Activated CD4-positive, alpha-beta memory T cell treated with anti-CD3 and anti-CD28 coated beads for 36 hours (primary cell): Measurements from ENCODE around the gene DCAF15. TPM values are rescaled to one million over a fixed set of nuclear protein-coding genes. Genes with fewer than 3 reads are reported as not detected.
A peak's percentile ranks its signal among the peaks of the same experiment; 100 is the strongest.

Experiments used
- CTCF ChIA-PET: fragments of 350-600 bp; sonication (Branson Sonifier 250); formaldehyde crosslinking; loops from one replicate; lab custom pipeline; 2021; ENCODE audit warnings: antibody characterized with exemption, inconsistent platforms; lab: Charles Lee
- POLR2A ChIA-PET: fragments of 350-600 bp; sonication (Branson Sonifier 250); formaldehyde crosslinking; loops from one replicate; lab custom pipeline; 2021; ENCODE audit warnings: antibody characterized with exemption; lab: Charles Lee
- DNase-seq: peaks from one replicate; pipeline ENCODE4 v3.0.0-alpha.2; 2020
- H3K27ac Mint-ChIP-seq: one replicate; pipeline ENCODE4 v1.8.0; 2021; ENCODE audit warnings: mixed read lengths
- H3K27me3 Mint-ChIP-seq: one replicate; pipeline ENCODE4 v1.8.0; 2021; ENCODE audit warnings: mixed read lengths
- H3K36me3 Mint-ChIP-seq: one replicate; pipeline ENCODE4 v1.8.0; 2021; ENCODE audit warnings: mixed read lengths
- H3K4me1 Mint-ChIP-seq: one replicate; pipeline ENCODE4 v1.8.0; 2021; ENCODE audit warnings: low read depth, mixed read lengths
- H3K4me3 Mint-ChIP-seq: one replicate; pipeline ENCODE4 v1.8.0; 2021; ENCODE audit warnings: mild to moderate bottlenecking, mixed read lengths
- H3K9me3 Mint-ChIP-seq: one replicate; pipeline ENCODE4 v1.8.0; 2021; ENCODE audit warnings: mixed read lengths
- intact Hi-C: fragments of 100-400 bp; cut with micrococcal nuclease; formaldehyde crosslinking; loops from one replicate; pipeline ENCODE4 v1.15.1; 2023
- total RNA-seq, 2 experiments: library from RNA; stranded (reverse); gene quantifications; one replicate each; pipeline ENCODE4 v1.2.3, GENCODE V29; 2021

The DCAF15 gene
- total RNA-seq, 2 experiments from 2014 or later = 67.0 to 72.0 TPM

DNA sequence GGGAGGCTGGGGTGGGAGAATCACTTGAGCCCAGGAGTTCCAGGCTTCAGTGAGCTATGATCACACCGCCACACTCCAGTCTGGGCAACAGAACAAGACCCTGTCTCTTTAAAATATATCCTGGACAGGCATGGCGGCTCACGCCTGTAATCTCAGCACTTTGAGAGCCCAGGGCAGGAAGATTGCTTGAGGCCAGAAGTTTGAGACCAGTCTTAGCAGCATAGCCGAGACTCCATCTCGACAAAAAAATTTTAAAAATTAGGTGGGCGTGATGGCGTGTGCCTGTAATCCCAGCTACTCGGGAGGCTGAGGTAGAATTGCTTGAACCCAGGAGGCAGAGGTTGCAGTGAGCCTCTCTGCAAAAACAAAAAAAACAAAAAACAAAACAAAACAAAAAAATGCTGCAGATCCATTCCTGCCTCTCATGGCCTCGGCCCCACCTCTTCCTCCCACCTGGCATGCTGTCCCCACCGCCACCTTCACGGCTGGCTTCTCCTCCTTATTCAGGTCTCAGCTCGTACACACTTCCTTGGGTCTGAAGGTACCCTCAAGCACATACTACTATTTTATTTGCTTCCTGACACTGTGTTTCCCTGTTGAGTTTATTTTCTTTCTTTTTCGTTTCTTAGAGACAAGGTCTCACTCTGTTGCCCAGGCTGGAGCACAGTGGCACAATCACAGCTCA, 48.5 kb downstream of the DCAF15 start:
- Mint-ChIP-seq H3K27me3 (no peaks in the 10 kb centered on the region), H3K4me3 (no peak overlapping the region), H3K4me1 (peaks cover 41% of the 10 kb centered on the region), H3K36me3 (peaks cover 15% of the 10 kb centered on the region), H3K27ac (peak overlapping the region; percentile 90), H3K9me3 (peaks cover 10% of the 10 kb centered on the region)
- no peak for DNase-seq
- ChIA-PET POLR2A (no interaction called here), CTCF (interaction anchor here (0.7 to 1.2 kb wide), 2 partner anchors 31 to 939 kb away, joined by 4 to 5 read pairs; partner anchors contain the start of gene IL27RA)
- intact Hi-C loops = loop anchor here (10.0 kb wide), 1 partner anchor 364 kb away; no protein-coding TSS in a partner anchor

DNA sequence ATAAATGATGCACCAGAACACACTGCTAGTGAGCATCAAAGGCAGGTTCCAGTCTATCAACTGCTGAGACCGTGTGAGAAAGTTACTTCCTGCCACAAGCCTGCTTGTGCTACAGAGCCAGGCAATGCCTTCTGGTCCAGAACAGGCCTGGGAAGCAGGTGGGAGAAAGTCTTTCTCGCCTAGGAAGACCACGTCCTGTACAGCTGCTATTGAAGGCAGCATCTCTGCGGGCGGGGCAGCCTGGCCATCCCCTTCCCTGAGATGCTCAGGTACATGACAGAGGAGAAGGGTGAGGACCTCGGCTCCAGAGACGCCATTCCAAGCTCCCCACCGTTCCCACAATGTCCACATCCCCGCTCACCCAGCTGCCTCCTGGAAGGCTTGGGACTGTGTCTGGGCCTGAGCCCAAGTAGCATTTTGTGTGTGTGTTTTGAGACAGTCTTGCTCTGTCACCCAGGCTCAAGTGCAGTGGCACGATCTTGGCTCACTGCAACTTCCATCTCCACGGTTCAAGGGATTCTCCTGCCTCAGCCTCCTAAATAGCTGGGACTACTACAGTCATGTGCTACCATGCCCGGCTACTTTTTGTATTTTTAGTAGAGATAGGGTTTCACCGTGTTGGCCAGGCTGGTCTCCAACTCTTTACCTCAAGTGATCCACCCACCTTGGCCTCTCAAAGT, 50.4 kb downstream of the DCAF15 start:
- Mint-ChIP-seq H3K36me3 (peaks cover 15% of the 10 kb centered on the region), H3K4me1 (peaks cover 44% of the 10 kb centered on the region), H3K9me3 (peaks cover 10% of the 10 kb centered on the region), H3K27ac (peak overlapping the region; percentile 96), H3K4me3 (peak overlapping the region; percentile 68), H3K27me3 (no peaks in the 10 kb centered on the region)
- POLR2A ChIA-PET = interaction anchor here (1.3 to 2.5 kb wide), 4 partner anchors 14 to 156 kb away, joined by 3 to 12 read pairs (median 6); partner anchors contain the start of gene IL27RA
- intact Hi-C loops = loop anchor here (10.0 kb wide), 1 partner anchor 362 kb away; no protein-coding TSS in a partner anchor
- peak; percentile 48 for DNase-seq
- CTCF ChIA-PET = interaction anchor here (0.7 to 2.4 kb wide), 5 partner anchors 15 to 398 kb away, joined by 3 to 8 read pairs (median 6); partner anchors contain the start of gene IL27RA

DNA sequence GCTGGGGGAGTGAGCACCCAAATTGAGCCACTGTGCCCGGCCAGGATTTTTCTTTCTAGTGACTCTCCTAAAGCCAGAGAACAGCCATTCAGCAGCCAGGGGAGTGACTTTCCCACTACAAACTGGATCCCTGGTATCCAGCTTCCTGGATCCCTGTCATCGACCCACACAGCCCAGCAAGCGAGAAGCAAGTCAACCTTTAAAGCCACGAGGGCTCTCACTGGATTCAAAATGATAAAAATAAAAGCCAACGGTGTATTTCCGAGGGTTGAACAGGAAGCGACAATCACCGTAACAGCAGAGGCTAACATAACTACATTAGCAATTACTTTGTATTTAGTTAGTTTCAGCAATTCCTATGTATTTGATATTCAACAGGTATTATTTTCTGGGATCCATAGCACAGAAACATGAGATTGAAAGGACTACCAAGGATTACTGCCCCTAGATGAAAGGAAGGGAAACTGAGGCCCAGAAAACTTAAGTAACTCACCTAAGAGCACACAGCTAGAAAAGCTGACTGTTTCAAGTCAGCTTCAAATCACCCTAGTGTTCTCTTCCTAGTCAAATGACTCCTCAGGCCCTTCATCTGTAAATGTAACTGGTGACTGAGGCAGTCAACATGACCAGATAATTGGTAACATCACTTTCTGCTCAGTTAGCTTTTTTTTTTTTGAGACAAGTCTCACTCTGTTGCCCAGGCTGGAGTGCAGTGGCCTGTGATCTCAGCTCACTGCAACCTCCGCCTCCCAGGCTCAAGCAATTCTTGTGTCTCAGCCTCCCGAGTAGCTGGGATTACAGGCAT, 51.1 kb downstream of the DCAF15 start:
- no peaks in the 10 kb centered on the region for H3K27me3 Mint-ChIP-seq
- peak overlapping the region; percentile 96 for H3K27ac Mint-ChIP-seq
- H3K9me3 Mint-ChIP-seq = peaks cover 10% of the 10 kb centered on the region
- DNase-seq = peak; percentile 47
- CTCF ChIA-PET = interaction anchor here (0.7 to 2.4 kb wide), 5 partner anchors 16 to 397 kb away, joined by 3 to 8 read pairs (median 6); partner anchors contain the start of gene IL27RA
- H3K4me3 Mint-ChIP-seq = peak overlapping the region; percentile 68
- H3K36me3 Mint-ChIP-seq = peaks cover 15% of the 10 kb centered on the region
- POLR2A ChIA-PET = interaction anchor here (0.6 to 2.5 kb wide), 9 partner anchors 15 to 500 kb away, joined by 3 to 12 read pairs (median 3); partner anchors contain the start of gene IL27RA
- peaks cover 44% of the 10 kb centered on the region for H3K4me1 Mint-ChIP-seq
- intact Hi-C loops = loop anchor here (10.0 kb wide), 1 partner anchor 361 kb away; no protein-coding TSS in a partner anchor

DNA sequence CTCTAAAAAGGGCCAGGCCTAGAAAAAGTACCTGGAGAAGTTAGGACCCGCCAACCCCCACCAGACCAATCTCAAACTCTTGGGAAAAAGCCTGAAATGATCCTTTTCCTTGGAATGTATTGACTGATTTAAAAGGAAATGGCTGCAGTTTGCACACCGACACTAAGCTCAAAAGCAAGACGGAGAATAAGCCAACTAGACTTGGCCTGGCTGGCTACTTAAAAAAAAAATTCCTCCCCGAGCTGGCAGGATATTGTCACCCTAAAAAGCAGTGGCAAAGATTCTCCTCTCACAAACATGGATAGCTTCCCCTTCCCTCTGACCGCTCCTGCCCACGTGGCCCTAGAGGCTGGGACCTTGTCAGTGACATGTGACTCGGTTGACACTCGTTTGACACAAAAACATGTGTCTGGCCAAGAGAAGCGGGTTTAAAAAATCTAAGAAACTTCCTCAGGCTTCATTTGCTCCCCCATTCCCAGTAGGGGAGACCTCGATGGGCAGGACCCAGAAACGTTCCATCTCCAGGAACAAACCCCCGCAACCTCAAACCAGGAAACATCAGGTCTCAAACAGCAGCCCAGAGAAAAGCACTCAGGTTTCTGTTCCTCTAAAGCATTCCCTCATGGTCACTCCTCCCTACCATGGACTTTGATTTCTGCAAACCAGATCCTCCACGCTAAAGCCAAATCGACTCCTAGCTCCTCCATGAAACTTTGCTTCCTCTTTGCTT, 52.5 kb downstream of the DCAF15 start:
- no peaks in the 10 kb centered on the region for H3K27me3 Mint-ChIP-seq
- peaks cover 2% of the 10 kb centered on the region for H3K9me3 Mint-ChIP-seq
- ChIA-PET CTCF (interaction anchor here (0.6 to 2.6 kb wide), 7 partner anchors 17 to 142 kb away, joined by 3 to 13 read pairs (median 4); partner anchors contain the start of genes ASF1B and IL27RA), POLR2A (interaction anchor here (0.6 to 1.4 kb wide), 5 partner anchors 26 to 419 kb away, joined by 3 to 4 read pairs (median 3); partner anchors contain the start of gene IL27RA)
- H3K4me1 Mint-ChIP-seq = peaks cover 44% of the 10 kb centered on the region
- peaks cover 4% of the 10 kb centered on the region for H3K36me3 Mint-ChIP-seq
- peak overlapping the region; percentile 85 for H3K27ac Mint-ChIP-seq
- intact Hi-C loops = loop anchor here (10.0 kb wide), 1 partner anchor 360 kb away; no protein-coding TSS in a partner anchor
- peak overlapping the region; percentile 77 for H3K4me3 Mint-ChIP-seq
- DNase-seq = no peak

DNA sequence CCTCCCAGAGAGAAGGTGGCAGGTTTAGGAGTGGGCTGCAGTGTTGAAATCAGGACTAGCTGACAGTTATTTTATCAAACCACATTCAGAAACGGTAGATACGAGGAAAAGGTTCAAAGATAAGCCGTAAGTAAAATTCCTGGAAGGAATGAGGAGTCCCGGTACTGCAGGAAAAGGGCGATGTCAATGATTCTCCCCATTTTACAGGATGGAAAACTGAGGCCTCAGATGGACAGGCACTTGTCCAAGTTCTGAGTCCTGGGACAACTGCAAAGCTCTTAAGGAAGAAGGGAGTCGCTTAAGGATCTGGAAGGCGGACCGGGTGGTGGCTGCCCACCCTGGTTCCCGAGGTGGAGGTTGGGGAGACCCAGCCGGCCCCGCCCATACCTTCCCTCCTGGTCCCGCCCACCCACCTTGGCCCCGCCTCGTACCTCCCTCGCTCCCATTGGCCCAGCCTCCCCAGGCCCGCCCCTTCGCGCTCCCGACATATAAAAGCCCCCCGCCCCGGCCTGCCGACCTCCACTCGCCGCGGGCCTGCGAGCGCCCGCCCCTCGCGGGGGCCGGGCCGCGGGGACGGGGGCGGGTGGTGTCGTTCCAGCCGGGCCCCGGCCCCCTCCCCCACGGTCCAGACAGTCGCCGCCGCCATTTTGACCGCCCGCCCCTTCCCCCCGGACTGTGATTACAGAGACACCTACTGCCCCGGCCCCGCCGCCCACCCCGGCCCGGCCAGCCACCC, 53.2 kb downstream of the DCAF15 start:
- no peaks in the 10 kb centered on the region for H3K27me3 Mint-ChIP-seq
- peak overlapping the region; percentile 77 for H3K4me3 Mint-ChIP-seq
- ChIA-PET CTCF (interaction anchor here (0.6 to 2.6 kb wide), 5 partner anchors 19 to 143 kb away, joined by 3 to 13 read pairs (median 3); partner anchors contain the start of genes ASF1B and IL27RA), POLR2A (interaction anchor here (0.6 to 1.8 kb wide), 13 partner anchors 12 to 418 kb away, joined by 3 to 12 read pairs (median 3); partner anchors contain the start of genes DCAF15 and IL27RA)
- intact Hi-C loops = loop anchor here (1.0 to 10.0 kb wide), 5 partner anchors 19 to 359 kb away; partner anchors contain the start of genes BRME1, CC2D1A and DCAF15
- peaks cover 2% of the 10 kb centered on the region for H3K36me3 Mint-ChIP-seq
- H3K4me1 Mint-ChIP-seq = peaks cover 42% of the 10 kb centered on the region
- DNase-seq = peak; percentile 95
- H3K9me3 Mint-ChIP-seq = no peaks in the 10 kb centered on the region
- peak overlapping the region; percentile 85 for H3K27ac Mint-ChIP-seq

DNA sequence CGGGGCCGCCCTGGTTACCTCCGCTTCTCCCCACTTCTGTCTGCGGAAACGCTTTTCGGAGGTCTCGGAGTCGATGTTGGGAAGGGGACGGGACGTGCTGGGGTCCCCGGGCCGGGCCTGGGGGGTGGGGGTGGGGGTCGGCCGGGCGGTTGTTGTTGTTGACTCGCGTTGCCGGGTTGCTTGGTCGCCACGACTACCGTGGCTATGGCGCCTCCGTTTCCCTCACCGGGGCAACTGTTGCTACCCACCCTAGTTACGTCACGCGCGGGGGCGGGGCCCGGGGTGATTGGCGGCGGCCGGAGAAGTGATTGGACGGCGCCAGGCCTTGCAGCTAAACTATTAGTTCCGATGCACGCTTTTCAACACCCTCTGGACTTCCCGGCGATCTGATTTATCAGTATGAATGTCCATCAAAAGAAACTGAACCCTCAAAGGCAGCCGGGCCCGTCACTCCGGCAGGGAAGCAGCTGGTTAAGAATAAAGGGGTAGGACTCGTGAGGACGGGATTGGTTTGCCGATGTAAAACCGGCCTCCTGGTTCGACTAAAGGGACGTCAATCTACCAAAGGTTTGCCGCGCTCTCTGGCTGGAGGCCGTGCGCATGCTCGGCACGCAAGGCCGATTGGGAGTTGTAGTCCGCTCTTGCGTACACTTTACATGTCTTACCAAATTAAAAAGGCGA, 53.9 kb downstream of the DCAF15 start, which contains the start of gene RFX1:
TSS of gene RFX1 (minus strand) at position 236 of the 681 bp plus-strand sequence. CDS start 12,477 bp downstream, outside the sequence.
- Mint-ChIP-seq H3K4me3 (peak within 1 kb of the TSS; percentile 89), H3K36me3 (no peaks in the 10 kb centered on the region), H3K27ac (peak within 1 kb of the TSS; percentile 97), H3K27me3 (no peaks in the 10 kb centered on the region), H3K4me1 (peaks cover 38% of the 10 kb centered on the region), H3K9me3 (no peaks in the 10 kb centered on the region)
- peak; percentile 100 for DNase-seq
- intact Hi-C loops = loop anchor here (1.0 to 10.0 kb wide), 5 partner anchors 20 to 359 kb away; partner anchors contain the start of genes BRME1, CC2D1A and DCAF15
- ChIA-PET POLR2A (interaction anchor here (0.8 to 1.8 kb wide), 12 partner anchors 13 to 124 kb away, joined by 3 to 12 read pairs (median 3); partner anchors contain the start of genes DCAF15, IL27RA and PRKACA), CTCF (interaction anchor here (0.7 to 2.6 kb wide), 4 partner anchors 19 to 66 kb away, joined by 3 to 13 read pairs (median 3); partner anchors contain the start of genes IL27RA and MISP3)

DNA sequence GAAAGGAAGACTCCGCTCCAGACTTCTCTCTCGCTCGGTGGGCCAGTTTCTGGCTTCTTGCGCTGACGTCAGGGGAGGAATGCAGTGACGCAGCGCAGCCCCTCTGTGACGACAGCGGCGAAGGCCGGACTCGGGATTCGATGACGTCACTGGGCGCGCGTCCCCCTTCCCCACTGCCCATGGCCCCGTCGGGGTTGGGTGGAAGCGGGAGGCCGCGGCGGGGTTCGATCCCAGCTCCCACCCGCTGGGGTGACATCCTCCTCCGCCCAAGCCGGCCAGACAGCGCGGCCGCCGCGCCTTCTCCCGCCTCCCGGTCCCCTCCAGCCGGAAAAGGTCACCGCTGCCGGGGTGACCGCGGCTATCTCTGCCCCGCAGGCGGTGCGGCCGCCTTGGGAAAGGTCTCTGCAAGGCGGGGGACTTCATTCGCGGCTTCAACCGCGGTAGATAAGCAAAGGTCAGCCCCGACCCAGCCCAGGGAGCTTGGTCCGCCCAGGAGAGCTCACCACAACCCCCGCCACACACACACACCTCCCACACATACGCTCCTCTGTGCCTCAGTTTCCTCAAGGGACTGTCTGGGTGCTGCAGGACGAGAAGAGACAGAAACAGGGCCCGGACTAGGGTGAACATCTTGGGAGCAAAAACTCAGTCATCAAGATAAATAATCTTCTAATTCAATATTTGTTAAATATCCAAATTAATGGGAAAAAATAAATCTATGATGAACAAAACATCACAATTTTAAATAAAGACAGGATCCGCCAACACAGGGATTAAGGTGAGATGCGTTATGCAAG, 54.7 kb downstream of the DCAF15 start:
- POLR2A ChIA-PET = interaction anchor here (0.8 to 1.8 kb wide), 10 partner anchors 13 to 111 kb away, joined by 3 to 12 read pairs (median 4); partner anchors contain the start of genes DCAF15, IL27RA and PRKACA
- intact Hi-C loops = loop anchor here (1.0 to 10.0 kb wide), 5 partner anchors 21 to 358 kb away; partner anchors contain the start of genes BRME1, CC2D1A and DCAF15
- H3K4me1 Mint-ChIP-seq = peaks cover 33% of the 10 kb centered on the region

More for the DNA sequence above, 54.7 kb downstream of the DCAF15 start:
- Mint-ChIP-seq H3K4me3 (peak overlapping the region; percentile 89), H3K27ac (peak overlapping the region; percentile 97), H3K36me3 (no peaks in the 10 kb centered on the region), H3K27me3 (no peaks in the 10 kb centered on the region), H3K9me3 (no peaks in the 10 kb centered on the region)
- CTCF ChIA-PET = interaction anchor here (0.7 to 2.6 kb wide), 4 partner anchors 20 to 65 kb away, joined by 3 to 13 read pairs (median 3); partner anchors contain the start of genes IL27RA and MISP3
- DNase-seq = no peak
